SU-DHL-6 (cell line): ENCODE results near the gene ACOX3.

ENCODE experiments used
- EZH2phosphoT487 ChIP-seq: fragments of 200-600 bp; sonication (generic), shearing (Covaris generic); conservative IDR thresholded peaks from 2 replicates; pipeline ENCODE4 v1.6.1; 2018; ENCODE audit warnings: mild to moderate bottlenecking, antibody characterized with exemption, low read length, moderate library complexity, mixed read lengths
- TF ChIP-seq, protein P1 (sequence below): fragments of 200-600 bp; sonication (generic); IDR thresholded peaks from one replicate; pipeline ENCODE4 v1.5.1; 2017; ENCODE audit warnings: antibody characterized with exemption, mild to moderate bottlenecking, low read length, moderate library complexity; ENCODE audit not compliant: insufficient read depth, poor library complexity, severe bottlenecking

DNA sequence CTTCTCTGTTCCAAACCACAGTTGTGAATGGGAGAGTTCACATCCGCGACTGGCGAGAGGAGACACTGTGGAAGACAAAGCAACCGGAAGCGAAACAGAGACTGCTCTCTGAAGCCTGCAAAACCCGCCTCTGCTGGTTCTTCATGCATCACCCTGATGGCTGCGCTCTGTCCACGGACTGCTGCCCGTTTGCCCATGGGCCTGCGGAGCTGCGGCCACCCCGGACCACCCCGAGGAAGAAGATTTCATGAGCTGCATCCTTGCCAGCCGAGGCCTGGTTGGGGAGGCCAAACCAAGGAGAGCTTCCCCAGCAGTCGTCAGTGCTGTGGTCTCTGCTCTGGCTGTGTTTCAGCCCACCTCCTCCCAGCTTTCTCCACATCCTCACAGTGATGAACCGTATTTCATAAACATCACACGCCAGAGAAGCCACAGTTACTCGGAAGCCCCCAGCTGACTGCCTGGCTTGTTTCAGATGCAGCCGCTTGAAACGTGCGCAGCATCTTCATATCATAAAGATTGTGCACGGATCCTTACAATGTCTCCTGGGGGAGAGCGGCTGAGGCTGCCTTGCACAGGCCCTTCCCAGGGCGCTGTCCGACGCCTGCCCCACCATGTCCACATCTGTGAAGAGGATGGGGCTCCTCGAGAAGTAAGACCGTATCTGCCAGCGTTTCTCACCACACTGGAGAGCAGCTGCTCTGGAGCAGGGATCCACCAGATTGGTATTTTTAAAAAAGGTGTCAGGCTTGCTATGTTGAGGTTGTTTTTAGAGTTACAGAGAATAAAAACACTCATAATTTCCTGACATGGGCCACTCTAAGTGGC lies 35.4 kb upstream of the ACOX3 start:
- TF ChIP-seq, protein P1, sequence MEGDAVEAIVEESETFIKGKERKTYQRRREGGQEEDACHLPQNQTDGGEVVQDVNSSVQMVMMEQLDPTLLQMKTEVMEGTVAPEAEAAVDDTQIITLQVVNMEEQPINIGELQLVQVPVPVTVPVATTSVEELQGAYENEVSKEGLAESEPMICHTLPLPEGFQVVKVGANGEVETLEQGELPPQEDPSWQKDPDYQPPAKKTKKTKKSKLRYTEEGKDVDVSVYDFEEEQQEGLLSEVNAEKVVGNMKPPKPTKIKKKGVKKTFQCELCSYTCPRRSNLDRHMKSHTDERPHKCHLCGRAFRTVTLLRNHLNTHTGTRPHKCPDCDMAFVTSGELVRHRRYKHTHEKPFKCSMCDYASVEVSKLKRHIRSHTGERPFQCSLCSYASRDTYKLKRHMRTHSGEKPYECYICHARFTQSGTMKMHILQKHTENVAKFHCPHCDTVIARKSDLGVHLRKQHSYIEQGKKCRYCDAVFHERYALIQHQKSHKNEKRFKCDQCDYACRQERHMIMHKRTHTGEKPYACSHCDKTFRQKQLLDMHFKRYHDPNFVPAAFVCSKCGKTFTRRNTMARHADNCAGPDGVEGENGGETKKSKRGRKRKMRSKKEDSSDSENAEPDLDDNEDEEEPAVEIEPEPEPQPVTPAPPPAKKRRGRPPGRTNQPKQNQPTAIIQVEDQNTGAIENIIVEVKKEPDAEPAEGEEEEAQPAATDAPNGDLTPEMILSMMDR = no peak
- no peak for TF ChIP-seq EZH2phosphoT487
